Measurements from ENCODE around the gene GRK5. TPM values are rescaled to one million over a fixed set of nuclear protein-coding genes. Genes with fewer than 3 reads are reported as not detected.
A peak's percentile ranks its signal among the peaks of the same experiment; 100 is the strongest.
"Not testable (repeated sequence)": the region's sequence is repeated elsewhere in the genome, so short reads cannot be mapped to it uniquely, and the experiment has no call there.

GRK5 gene
- total RNA-seq, 1 donor from 2014 or later = 68.7 TPM

DNA sequence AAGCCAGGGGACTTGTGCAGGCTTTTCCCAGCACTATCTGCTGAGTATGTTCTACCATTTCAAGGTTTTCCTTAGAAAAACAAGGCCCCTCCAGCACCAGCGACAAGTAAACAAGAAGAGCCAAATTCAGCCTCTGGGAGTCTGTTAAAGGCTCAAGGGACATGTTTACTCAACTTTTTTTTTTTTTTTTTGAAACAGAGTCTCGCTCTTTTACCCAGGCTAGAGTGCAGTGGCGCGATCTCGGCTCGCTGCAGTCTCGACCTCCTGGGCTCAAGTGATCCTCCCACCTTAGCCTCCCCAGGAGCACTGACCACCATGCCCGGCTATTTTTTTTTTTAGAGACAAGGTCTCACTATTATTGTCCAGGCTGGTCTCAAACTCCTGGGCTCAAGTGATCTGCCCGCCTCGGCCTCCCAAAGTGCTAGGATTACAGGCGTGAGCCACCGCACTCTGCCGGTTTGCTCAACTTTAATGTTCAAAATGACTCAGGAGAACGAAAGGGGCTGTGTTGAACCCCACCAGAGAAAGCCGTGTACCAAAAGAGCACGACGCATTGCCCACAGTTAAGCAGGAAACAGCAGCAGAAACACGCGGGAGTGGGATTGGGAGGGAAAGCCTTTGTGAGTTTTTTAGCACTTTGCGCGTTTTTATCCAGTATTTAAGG lies 29.5 kb upstream of the GRK5 start:
- H3K27ac ChIP-seq = peak overlapping the region; percentile 86
- ATAC-seq = peak; percentile 11 to 30
- intact Hi-C loops (cut with DNase I) = no loop called here
- peak overlapping the region; percentile 82 for H3K4me3 ChIP-seq
- no peak for DNase-seq
- no peaks in the 10 kb centered on the region for H3K27me3 ChIP-seq (ENCODE audit: low read depth)
- H3K4me1 ChIP-seq = peaks cover 25% of the 10 kb centered on the region
- peaks cover 36% of the 10 kb centered on the region for H3K36me3 ChIP-seq
- TF ChIP-seq CTCF (IDR thresholded peaks at IDR 0.05) = no peak
- H3K9me3 ChIP-seq = no peaks in the 10 kb centered on the region

GRCh38 chr10:119178372-119179119 lies 28.8 kb upstream of the GRK5 start, which contains the start of gene PRDX3:
Gene PRDX3, minus strand, starts transcription at chr10:119178812. Its CDS starts 22 bp downstream, at chr10:119178790.
- Histone ChIP-seq H3K4me3 (peak within 1 kb of the TSS; percentile 82), H3K27ac (peak within 1 kb of the TSS; percentile 86), H3K27me3 (ENCODE audit: low read depth) (no peaks in the 10 kb centered on the region), H3K9me3 (no peaks in the 10 kb centered on the region), H3K4me1 (peaks cover 25% of the 10 kb centered on the region), H3K36me3 (peaks cover 29% of the 10 kb centered on the region)
- intact Hi-C loops (cut with DNase I) = no loop called here
- DNase-seq (peak; percentile 96), ATAC-seq (peak; percentile 100)
- TF ChIP-seq CTCF (IDR thresholded peaks at IDR 0.05) = peak; percentile 25

DNA sequence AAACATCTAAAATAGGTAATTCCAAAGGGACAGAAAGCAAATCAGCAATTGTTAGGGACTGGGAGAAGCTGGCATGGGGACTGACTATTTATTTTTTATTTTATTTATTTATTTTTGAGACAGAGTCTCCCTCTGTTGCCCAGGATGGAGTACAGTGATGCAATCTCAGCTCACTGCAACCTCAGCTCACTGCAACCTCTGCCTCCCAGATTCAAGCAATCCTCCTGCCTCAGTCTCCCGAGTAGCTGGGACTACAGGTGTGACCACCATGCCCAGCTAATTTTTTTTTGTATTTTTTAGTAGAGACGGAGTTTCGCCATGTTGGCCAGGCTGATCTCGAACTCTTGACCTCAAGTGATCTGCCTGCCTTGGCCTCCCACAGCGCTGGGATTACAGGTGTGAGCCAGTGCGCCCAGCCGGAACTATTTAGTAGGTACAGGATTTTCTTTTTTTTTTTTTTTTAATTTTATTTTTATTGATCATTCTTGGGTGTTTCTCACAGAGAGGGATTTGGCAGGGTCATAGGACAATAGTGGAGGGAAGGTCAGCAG lies 26.4 kb upstream of the GRK5 start:
- H3K27me3 ChIP-seq (ENCODE audit: low read depth); ATAC-seq; H3K4me3 ChIP-seq; DNase-seq; H3K27ac ChIP-seq; H3K9me3 ChIP-seq; intact Hi-C loops (cut with DNase I): not testable (repeated sequence)
- H3K36me3 ChIP-seq = peaks cover 11% of the 10 kb centered on the region
- H3K4me1 ChIP-seq = peaks cover 25% of the 10 kb centered on the region

DNA sequence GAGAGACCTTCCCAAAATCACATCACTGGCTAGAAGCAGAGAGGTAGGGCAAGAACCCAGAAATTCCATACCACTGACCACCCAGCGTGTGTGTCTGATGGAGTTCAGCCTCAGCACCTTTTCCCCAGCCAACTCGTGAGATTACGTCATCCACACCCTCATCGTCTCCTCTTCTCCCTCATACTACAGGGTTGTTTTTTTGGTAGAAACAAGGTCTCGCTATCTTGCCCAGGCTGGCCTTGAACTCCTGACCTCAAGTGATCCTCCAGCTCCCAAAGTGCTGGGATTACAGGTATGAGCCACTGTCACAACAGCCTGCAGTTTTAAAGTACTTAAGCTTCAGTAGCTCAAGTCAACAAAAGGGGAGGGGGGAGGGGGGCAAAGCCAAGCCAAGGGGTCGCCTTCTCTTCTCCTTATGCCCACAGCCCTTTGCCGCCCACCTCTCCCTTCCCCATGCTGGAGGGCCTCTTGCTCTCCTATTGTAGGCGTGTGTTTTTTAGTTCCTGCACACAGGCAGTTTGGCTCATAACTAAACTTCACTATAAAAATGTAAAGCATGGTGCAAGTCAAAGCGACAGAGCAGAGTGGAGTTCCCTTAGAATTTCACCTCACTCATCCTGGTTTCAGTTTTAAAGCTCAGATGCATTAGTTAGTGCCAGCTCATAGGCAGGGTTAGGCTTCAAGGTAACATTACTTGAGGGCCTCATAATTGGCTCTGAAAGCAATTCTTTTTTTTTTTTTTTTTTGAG lies 23.5 kb upstream of the GRK5 start:
- Histone ChIP-seq H3K27me3 (ENCODE audit: low read depth) (no peaks in the 10 kb centered on the region), H3K27ac (no peak overlapping the region), H3K4me3 (no peak overlapping the region), H3K4me1 (peaks cover 4% of the 10 kb centered on the region), H3K36me3 (no peaks in the 10 kb centered on the region), H3K9me3 (no peaks in the 10 kb centered on the region)
- TF ChIP-seq CTCF (IDR thresholded peaks at IDR 0.05) = no peak
- ATAC-seq (no peak), DNase-seq (no peak)
- intact Hi-C loops (cut with DNase I) = no loop called here

DNA sequence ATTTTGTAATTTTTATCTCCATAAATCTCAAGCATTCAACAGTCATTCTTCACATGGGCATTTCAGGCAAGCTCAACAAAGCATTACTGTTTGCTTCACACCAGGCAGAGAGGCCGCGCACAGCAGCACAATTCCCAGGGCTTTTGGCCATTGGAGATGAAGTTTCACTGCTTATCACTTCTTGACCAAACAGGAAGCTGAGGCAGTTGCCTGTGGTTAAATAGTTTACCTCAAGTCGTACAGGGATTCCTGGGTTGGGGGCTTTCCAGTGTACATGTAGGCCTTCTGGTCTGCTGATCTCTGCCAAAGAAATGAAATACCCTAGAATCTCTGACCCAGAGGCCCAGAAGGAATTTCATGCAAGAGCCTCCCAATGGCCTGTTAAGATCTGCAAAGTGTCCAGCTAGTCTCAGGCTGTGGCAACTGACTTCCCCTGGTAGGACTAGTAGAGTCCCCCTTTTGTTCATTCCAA lies 17.5 kb upstream of the GRK5 start:
- ATAC-seq (no peak), DNase-seq (no peak)
- no peak for TF ChIP-seq CTCF (IDR thresholded peaks at IDR 0.05)
- intact Hi-C loops (cut with DNase I) = no loop called here
- H3K4me3 ChIP-seq = no peak overlapping the region
- no peaks in the 10 kb centered on the region for H3K9me3 ChIP-seq
- no peaks in the 10 kb centered on the region for H3K4me1 ChIP-seq
- H3K27ac ChIP-seq = no peak overlapping the region
- H3K36me3 ChIP-seq = no peaks in the 10 kb centered on the region
- no peaks in the 10 kb centered on the region for H3K27me3 ChIP-seq (ENCODE audit: low read depth)
